Muscle of arm (tissue), 14 donors: ENCODE data around the gene EHD1. TPM values are rescaled to one million over a fixed set of nuclear protein-coding genes. Genes with fewer than 3 reads are reported as not detected.

Experiments
- DNase-seq: peaks from one replicate; pipeline ENCODE4 v3.0.0-alpha.2; 2013
- long read RNA-seq, 11 donors: transcript quantifications; one replicate each; lab custom pipeline, GENCODE V29; 2026
- polyA plus RNA-seq, 12 donors: library from polyadenylated mRNA; unstranded; fragments of 120-200 nt; gene quantifications; one replicate each; pipeline ENCODE4 v1.2.1, GENCODE V29; 2013; ENCODE audit not compliant: insufficient read length in 12 of 12

EHD1 gene
- 100 to 1,000 TPM in 5 of 12 donors, 10 to 100 TPM in 7; 64.6 to 363 (median 85.9) TPM for polyA plus RNA-seq
- long read RNA-seq, donor 1, full-length matches to known transcripts, result 7 of 12 reads
- long read RNA-seq, donor 1, partial matches to known transcripts, result 5 of 12 reads
- long read RNA-seq, donor 1, other reads (novel, unspliced or antisense), result 0 of 12 reads
- long read RNA-seq, donor 2, full-length matches to known transcripts, result 14 of 14 reads
- long read RNA-seq, donor 2, partial matches to known transcripts, result 0 of 14 reads
- long read RNA-seq, donor 2, other reads (novel, unspliced or antisense), result 0 of 14 reads
- long read RNA-seq, donor 3, full-length matches to known transcripts, result 17 of 17 reads
- long read RNA-seq, donor 3, partial matches to known transcripts, result 0 of 17 reads
- long read RNA-seq, donor 3, other reads (novel, unspliced or antisense), result 0 of 17 reads
- long read RNA-seq, donor 4, full-length matches to known transcripts, result 9 of 9 reads
- long read RNA-seq, donor 4, partial matches to known transcripts, result 0 of 9 reads
- long read RNA-seq, donor 4, other reads (novel, unspliced or antisense), result 0 of 9 reads
- long read RNA-seq, donor 5, result 0 reads
- long read RNA-seq, donor 6, full-length matches to known transcripts, result 14 of 14 reads
- long read RNA-seq, donor 6, partial matches to known transcripts, result 0 of 14 reads
- long read RNA-seq, donor 6, other reads (novel, unspliced or antisense), result 0 of 14 reads
- long read RNA-seq, donor 7, full-length matches to known transcripts, result 17 of 17 reads
- long read RNA-seq, donor 7, partial matches to known transcripts, result 0 of 17 reads
- long read RNA-seq, donor 7, other reads (novel, unspliced or antisense), result 0 of 17 reads
- long read RNA-seq, donor 8, full-length matches to known transcripts, result 25 of 25 reads
- long read RNA-seq, donor 8, partial matches to known transcripts, result 0 of 25 reads
- long read RNA-seq, donor 8, other reads (novel, unspliced or antisense), result 0 of 25 reads
- long read RNA-seq, donor 9, full-length matches to known transcripts, result 7 of 7 reads
- long read RNA-seq, donor 9, partial matches to known transcripts, result 0 of 7 reads
- long read RNA-seq, donor 9, other reads (novel, unspliced or antisense), result 0 of 7 reads
- long read RNA-seq, donor 10, full-length matches to known transcripts, result 35 of 35 reads
- long read RNA-seq, donor 10, partial matches to known transcripts, result 0 of 35 reads
- long read RNA-seq, donor 10, other reads (novel, unspliced or antisense), result 0 of 35 reads
- long read RNA-seq, donor 11, full-length matches to known transcripts, result 14 of 14 reads
- long read RNA-seq, donor 11, partial matches to known transcripts, result 0 of 14 reads
- long read RNA-seq, donor 11, other reads (novel, unspliced or antisense), result 0 of 14 reads

- peak; percentile 99 for DNase-seq
Measured at GRCh38 chr11:64878494-64879243, at the start of gene EHD1. EHD1 (minus strand) TSS chr11:64878621; CDS start chr11:64878464, 157 bp downstream.

GRCh38 chr11:64926689-64927088, 48.3 kb upstream of the EHD1 start:
- DNase-seq, result no peak

- no peak for DNase-seq
Measured at GRCh38 chr11:64925536-64926436, 47.4 kb upstream of the EHD1 start.

- DNase-seq, result no peak
Measured at GRCh38 chr11:64924910-64925284, 46.5 kb upstream of the EHD1 start.

- DNase-seq, result peak; percentile 92
Measured at GRCh38 chr11:64923944-64924909, 45.8 kb upstream of the EHD1 start, which contains the start of gene PPP2R5B. PPP2R5B (plus strand) TSS chr11:64924689; CDS start chr11:64925735, 1,046 bp downstream.

- DNase-seq, result no peak
Measured at GRCh38 chr11:64923151-64923661, 44.8 kb upstream of the EHD1 start.

GRCh38 chr11:64921384-64921783, 43.0 kb upstream of the EHD1 start:
- no peak for DNase-seq

GRCh38 chr11:64920124-64920523, 41.7 kb upstream of the EHD1 start:
- DNase-seq, result no peak

GRCh38 chr11:64919627-64920026, 41.2 kb upstream of the EHD1 start:
- DNase-seq, result no peak

- DNase-seq, result no peak
Measured at GRCh38 chr11:64918017-64918416, 39.6 kb upstream of the EHD1 start.

- DNase-seq, result no peak
Measured at GRCh38 chr11:64917663-64917995, 39.2 kb upstream of the EHD1 start.

GRCh38 chr11:64916775-64917662, 38.6 kb upstream of the EHD1 start, which contains the start of gene ATG2A:
ATG2A (minus strand) TSS chr11:64917209; CDS start chr11:64917135, 74 bp downstream.
- DNase-seq, result peak; percentile 99

- no peak for DNase-seq
Measured at GRCh38 chr11:64916040-64916774, 37.8 kb upstream of the EHD1 start.

- no peak for DNase-seq
Measured at GRCh38 chr11:64915376-64915887, 37.0 kb upstream of the EHD1 start.

- DNase-seq, result no peak
Measured at GRCh38 chr11:64914123-64914522, 35.7 kb upstream of the EHD1 start.

GRCh38 chr11:64913171-64913727, 34.8 kb upstream of the EHD1 start:
- no peak for DNase-seq
